Panc1 (cell line): ENCODE measurements around the gene SLC22A3. TPM values are rescaled to one million over a fixed set of nuclear protein-coding genes. Genes with fewer than 3 reads are reported as not detected.
A peak's percentile ranks its signal among the peaks of the same experiment; 100 is the strongest.

Source experiments
- ATAC-seq: fragments of 200-7000 bp; cut with Tn5 transposase; 2 replicates; pipeline ENCODE4 v1.9.1; 2020; ENCODE audit warnings: mild to moderate bottlenecking, moderate library complexity
- Bru-seq: library from RNA; stranded (reverse); fragments of 400-500 nt; gene quantifications from one replicate; lab custom pipeline; 2021; lab: Mats Ljungman, UMichigan
- BruChase-seq, 2 experiments: library from RNA; stranded (reverse); fragments of 400-500 nt; gene quantifications; one replicate each; lab custom pipeline; 2021; lab: Mats Ljungman, UMichigan
- BruUV-seq: library from RNA; stranded (reverse); fragments of 400-500 nt; replicated peaks from 2 replicates; lab custom pipeline; 2021; lab: Mats Ljungman, UMichigan
- CTCF ChIA-PET: fragments of 300-600 bp; sonication (Branson Sonifier 250); formaldehyde crosslinking; loops from one replicate; lab custom pipeline; 2022; ENCODE audit warnings: antibody characterized with exemption; lab: Charles Lee
- POLR2A ChIA-PET: fragments of 300-600 bp; sonication (Branson Sonifier 250); formaldehyde crosslinking; loops from one replicate; lab custom pipeline; 2022; ENCODE audit warnings: antibody characterized with exemption; lab: Charles Lee
- DNase-seq: peaks from one replicate; pipeline ENCODE4 v3.0.0-alpha.2; 2010; ENCODE audit warnings: low read depth, low spot score
- H3K27ac ChIP-seq: 2 replicates; pipeline ENCODE4 v1.5.1; 2011; ENCODE audit warnings: mild to moderate bottlenecking, low read length, inconsistent platforms
- H3K27me3 ChIP-seq: fragments of 200-500 bp; sonication (Bioruptor generic); 2 replicates; pipeline ENCODE4 v1.6.0; 2014; ENCODE audit warnings: low read length, inconsistent platforms; ENCODE audit not compliant: control insufficient read depth, insufficient read depth
- H3K36me3 ChIP-seq: fragments of 200-500 bp; sonication (Bioruptor generic); 2 replicates; pipeline ENCODE4 v1.5.1; 2014; ENCODE audit warnings: inconsistent platforms, mild to moderate bottlenecking, low read length, moderate library complexity; ENCODE audit not compliant: control insufficient read depth, insufficient read depth
- H3K4me1 ChIP-seq: 2 replicates; pipeline ENCODE4 v1.5.1; 2011; ENCODE audit warnings: inconsistent platforms, mild to moderate bottlenecking, low read length, moderate library complexity; ENCODE audit not compliant: control insufficient read depth, insufficient read depth
- H3K4me3 ChIP-seq, 2 experiments: 2 replicates each; pipeline ENCODE4 v1.5.1; 2011 to 2012; ENCODE audit warnings: low read depth in 2 of 2, low read length in 2 of 2, mild to moderate bottlenecking in 2 of 2, inconsistent platforms in 1 of 2, moderate library complexity in 1 of 2
- H3K9me3 ChIP-seq: fragments of 200-500 bp; sonication (Bioruptor generic); 2 replicates; pipeline ENCODE4 v1.5.1; 2014; ENCODE audit warnings: low read depth, mild to moderate bottlenecking, inconsistent platforms, low read length, moderate library complexity; ENCODE audit not compliant: control insufficient read depth, insufficient read depth
- CTCF ChIP-seq: fragments of 450-650 bp; IDR thresholded peaks from 2 replicates; pipeline ENCODE4 v1.5.1; 2017; ENCODE audit warnings: mild to moderate bottlenecking
- POLR2AphosphoS5 ChIP-seq: IDR thresholded peaks from 2 replicates; pipeline ENCODE4 v1.6.1; 2012; ENCODE audit warnings: mild to moderate bottlenecking, low read depth, low read length, moderate library complexity
- REST ChIP-seq, 2 experiments: IDR thresholded peaks; 2 replicates each; pipeline ENCODE4 v1.6.1; 2011 to 2012; ENCODE audit warnings: low read depth in 2 of 2, control low read depth in 1 of 2, low read length in 1 of 2, mild to moderate bottlenecking in 1 of 2, moderate library complexity in 1 of 2; ENCODE audit not compliant: insufficient read depth in 1 of 2
- SIN3A ChIP-seq: IDR thresholded peaks from 2 replicates; pipeline ENCODE4 v1.6.1; 2012; ENCODE audit warnings: low read depth, mild to moderate bottlenecking, low read length, moderate library complexity, borderline replicate concordance; ENCODE audit not compliant: insufficient read depth
- TCF7L2 ChIP-seq: IDR thresholded peaks from 2 replicates; pipeline ENCODE4 v1.6.1; 2011; ENCODE audit warnings: mild to moderate bottlenecking, low read depth, low read length, inconsistent platforms
- in situ Hi-C: cut with HindIII; loops from 2 replicates; pipeline ENCODE4 v1.10.0; 2016; ENCODE audit warnings: low sequenced_read_pairs, low pct_unique_long_range_greater_than_20kb
- intact Hi-C: fragments of 100-400 bp; cut with micrococcal nuclease; formaldehyde crosslinking; loops from one replicate; pipeline ENCODE4 v1.10.0; 2022; ENCODE audit not compliant: unreplicated experiment
- long read RNA-seq: library from polyadenylated mRNA; unstranded; transcript quantifications from one replicate; pipeline ENCODE4 v2.0.0, GENCODE V29; 2021; ENCODE audit not compliant: unreplicated experiment
- polyA plus RNA-seq: library from polyadenylated mRNA; unstranded; fragments of >200 nt; gene quantifications from one replicate; pipeline ENCODE4 v1.2.1, GENCODE V29; 2012; ENCODE audit warnings: missing spikeins; ENCODE audit not compliant: insufficient read length
- total RNA-seq: library from RNA; stranded (reverse); gene quantifications from one replicate; pipeline ENCODE4 v1.2.1, GENCODE V29; 2021; ENCODE audit not compliant: unreplicated experiment

Gene SLC22A3
- total RNA-seq (not detected), Bru-seq, nascent RNA (percentile 4 among the genes with signal in this experiment), BruChase-seq, experiment 1, labeled RNA remaining after a 2-hour chase (percentile 8 among the genes with signal in this experiment), BruChase-seq, experiment 2, labeled RNA remaining after a 6-hour chase (percentile 11 among the genes with signal in this experiment)
- polyA plus RNA-seq, result not detected
- long read RNA-seq, result 0 reads

GRCh38 chr6:160348223-160349019, at the start of gene SLC22A3:
SLC22A3 (plus strand) TSS chr6:160348378; CDS start chr6:160348420, 42 bp downstream.
- CTCF ChIA-PET, result no interaction called here
- H3K27me3 ChIP-seq, result peaks cover 33% of the 10 kb centered on the region
- ATAC-seq, result peak; percentile 75
- TF ChIP-seq REST (IDR thresholded peaks at IDR 0.05; ENCODE audit: insufficient read depth in 1 of 2, low read depth in 2 of 2, low read length in 1 of 2) (no peak), POLR2AphosphoS5 (no peak), SIN3A (no peak), CTCF (no peak; the same call in 1 of the 2 replicates), TCF7L2 (no peak)
- DNase-seq, result no peak
- POLR2A ChIA-PET, result no interaction called here
- H3K4me1 ChIP-seq, result no peaks in the 10 kb centered on the region
- H3K36me3 ChIP-seq, result no peaks in the 10 kb centered on the region
- no TSS peak for BruUV-seq
- no peak within 1 kb of the TSS for H3K27ac ChIP-seq
- H3K4me3 ChIP-seq, result peak within 1 kb of the TSS; percentile 22 to 40
- no peaks in the 10 kb centered on the region for H3K9me3 ChIP-seq
- in situ Hi-C loops (no loop called here), intact Hi-C loops (no loop called here)

GRCh38 chr6:160299559-160299958, 48.6 kb upstream of the SLC22A3 start:
- in situ Hi-C loops, result no loop called here

More at GRCh38 chr6:160299559-160299958, 48.6 kb upstream of the SLC22A3 start:
- intact Hi-C loops, result no loop called here
- ATAC-seq (no peak), DNase-seq (no peak)
- H3K36me3 ChIP-seq, result no peaks in the 10 kb centered on the region
- no TSS peak for BruUV-seq
- H3K27me3 ChIP-seq, result no peaks in the 10 kb centered on the region
- TF ChIP-seq TCF7L2 (no peak), CTCF (no peak), SIN3A (no peak), POLR2AphosphoS5 (no peak), REST (IDR thresholded peaks at IDR 0.05; ENCODE audit: insufficient read depth in 1 of 2, low read depth in 2 of 2, low read length in 1 of 2) (no peak)
- ChIA-PET CTCF (no interaction called here), POLR2A (no interaction called here)
- H3K4me1 ChIP-seq, result no peaks in the 10 kb centered on the region
- no peak overlapping the region for H3K4me3 ChIP-seq
- no peaks in the 10 kb centered on the region for H3K9me3 ChIP-seq
- no peak overlapping the region for H3K27ac ChIP-seq
